ENCODE results near the gene FADS1. TPM values are rescaled to one million over a fixed set of nuclear protein-coding genes. Genes with fewer than 3 reads are reported as not detected.

Gene FADS1
- total and polyA plus RNA-seq, 7 experiments from 2014 or later = 0.62 to 52.1 (median 2.6) TPM; not detected in 1

GRCh38 chr11:61828379-61828628 lies 11.5 kb upstream of the FADS1 start:
- H3K36me3 ChIP-seq (ENCODE audit: control insufficient read depth in 2 of 3, insufficient read depth in 3 of 3, low read length in 3 of 3) = no peaks in the 10 kb centered on the region
- ChIA-PET POLR2A (no interaction called here), CTCF (interaction anchor here (1.3 kb wide), 1 partner anchor 10 kb away, joined by 3 read pairs; no protein-coding TSS in a partner anchor)
- ATAC-seq = no peak
- H3K4me3 ChIP-seq (ENCODE audit: low read length) = peak overlapping the region; percentile 64
- peaks cover 0 to 41% (median 25%) of the 10 kb centered on the region in 5 donors for H3K27me3 Mint-ChIP-seq
- no peaks in the 10 kb centered on the region for H3K9me3 ChIP-seq (ENCODE audit: control insufficient read depth in 2 of 3, low read length in 3 of 3)
- peak overlapping the region; percentile 43 for H3K27ac ChIP-seq (ENCODE audit: low read depth, low read length)
- intact Hi-C loops (cut with micrococcal nuclease) = loop anchor here (1.0 to 5.0 kb wide), 2 partner anchors 36 to 64 kb away; partner anchors contain the start of genes FEN1 (in 2 of the 2), TMEM258 (in 2 of the 2) and FADS3 (in 1 of the 2)
- peaks cover 5 to 11% of the 10 kb centered on the region in 2 donors for H3K4me1 ChIP-seq (ENCODE audit: control insufficient read depth in 2 of 2, insufficient read depth in 2 of 2, low read length in 2 of 2)
- H3K9me3 Mint-ChIP-seq = peaks cover 0 to 3% (median 0%) of the 10 kb centered on the region in 11 donors
- no peak for DNase-seq
- no peaks in the 10 kb centered on the region for H3K27me3 ChIP-seq (ENCODE audit: control insufficient read depth in 2 of 2, insufficient read depth in 2 of 2, low read length in 2 of 2)
- peaks cover 12 to 56% (median 22%) of the 10 kb centered on the region in 7 donors for H3K4me1 Mint-ChIP-seq
- peak overlapping the region; percentile 77 to 91 (median 84) for H3K4me3 Mint-ChIP-seq
- H3K36me3 Mint-ChIP-seq = peaks cover 0 to 12% (median 3%) of the 10 kb centered on the region in 5 donors
- H3K27ac Mint-ChIP-seq = peak overlapping the region in 2 of 9 donors; percentile 81 to 93

DNA sequence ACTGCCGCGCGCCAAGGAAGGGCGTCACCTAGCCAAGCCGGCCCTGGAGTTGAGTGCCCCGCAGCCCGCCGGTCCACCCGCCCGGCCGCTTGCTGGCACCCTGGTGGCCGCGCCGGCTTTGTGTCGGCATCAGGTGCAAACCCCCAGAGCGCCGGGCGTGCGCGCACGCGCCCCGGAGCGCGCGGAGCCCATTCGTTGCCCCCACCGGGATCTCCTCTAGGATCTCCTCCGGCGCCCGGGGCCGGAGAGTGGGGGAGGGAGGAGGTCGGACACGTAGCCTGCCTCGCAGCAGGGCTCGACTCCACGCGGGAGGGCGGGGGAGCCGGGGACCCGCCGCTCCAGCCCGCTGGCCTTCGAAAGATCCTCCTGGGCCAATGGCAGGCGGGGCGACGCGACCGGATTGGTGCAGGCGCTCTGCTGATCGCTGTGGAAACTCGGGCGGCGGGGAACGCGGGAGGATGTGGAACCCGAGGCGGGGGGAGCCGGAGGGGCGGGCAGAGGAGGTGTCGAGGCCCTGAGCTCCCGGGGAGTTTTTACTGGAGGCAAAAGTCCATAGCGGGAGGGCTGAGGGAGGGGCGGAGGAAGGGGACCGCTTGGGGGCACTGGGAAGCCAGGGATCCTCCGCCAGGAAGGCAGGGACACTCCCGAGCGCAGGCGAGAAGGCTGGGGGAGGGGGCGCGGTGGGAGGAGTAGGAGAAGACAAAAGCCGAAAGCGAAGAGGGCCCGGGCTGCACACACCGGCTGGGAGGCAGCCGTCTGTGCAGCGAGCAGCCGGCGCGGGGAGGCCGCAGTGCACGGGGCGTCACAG lies 11.0 kb upstream of the FADS1 start, which contains the start of gene FADS2:
Gene FADS2 (plus strand): TSS at position 730 of the 808 bp plus-strand sequence. CDS start 91 bp downstream, outside the sequence.
- H3K4me3 ChIP-seq (ENCODE audit: low read length) = peak within 1 kb of the TSS; percentile 64
- H3K27me3 ChIP-seq (ENCODE audit: control insufficient read depth in 2 of 2, insufficient read depth in 2 of 2, low read length in 2 of 2) = no peaks in the 10 kb centered on the region
- H3K4me1 Mint-ChIP-seq = peaks cover 10 to 51% (median 21%) of the 10 kb centered on the region in 7 donors
- H3K4me1 ChIP-seq (ENCODE audit: control insufficient read depth in 2 of 2, insufficient read depth in 2 of 2, low read length in 2 of 2) = peaks cover 5 to 11% of the 10 kb centered on the region in 2 donors
- H3K9me3 ChIP-seq (ENCODE audit: control insufficient read depth in 2 of 3, low read length in 3 of 3) = no peaks in the 10 kb centered on the region
- ChIA-PET POLR2A (no interaction called here), CTCF (interaction anchor here (0.6 to 1.3 kb wide), 2 partner anchors 10 to 510 kb away, joined by 3 read pairs; no protein-coding TSS in a partner anchor)
- H3K9me3 Mint-ChIP-seq = peaks cover 0 to 3% (median 0%) of the 10 kb centered on the region in 11 donors
- intact Hi-C loops (cut with micrococcal nuclease) = loop anchor here (1.0 to 5.0 kb wide), 4 partner anchors 10 to 65 kb away; partner anchors contain the start of genes FADS1 (in 2 of the 2), FEN1 (in 2 of the 2), TMEM258 (in 2 of the 2) and FADS3 (in 1 of the 2)
- peaks cover 0 to 38% (median 24%) of the 10 kb centered on the region in 5 donors for H3K27me3 Mint-ChIP-seq
- peak within 1 kb of the TSS in 4 of 9 donors; percentile 14 to 93 (median 80) for H3K27ac Mint-ChIP-seq
- peaks cover 0 to 17% (median 3%) of the 10 kb centered on the region in 5 donors for H3K36me3 Mint-ChIP-seq
- DNase-seq (peak; percentile 44 to 94 (median 65)), ATAC-seq (peak; percentile 92)
- peak within 1 kb of the TSS; percentile 43 for H3K27ac ChIP-seq (ENCODE audit: low read depth, low read length)
- H3K36me3 ChIP-seq (ENCODE audit: control insufficient read depth in 2 of 3, insufficient read depth in 3 of 3, low read length in 3 of 3) = no peaks in the 10 kb centered on the region
- peak within 1 kb of the TSS; percentile 77 to 91 (median 84) for H3K4me3 Mint-ChIP-seq

GRCh38 chr11:61826930-61827570 lies 10.2 kb upstream of the FADS1 start:
- Mint-ChIP-seq H3K4me1 (peaks cover 10 to 44% (median 17%) of the 10 kb centered on the region in 7 donors), H3K4me3 (peak overlapping the region; percentile 64 to 91 (median 82)), H3K9me3 (peaks cover 0 to 3% (median 0%) of the 10 kb centered on the region in 11 donors), H3K27ac (peak overlapping the region in 3 of 9 donors; percentile 73 to 93 (median 86)), H3K27me3 (peaks cover 0 to 34% (median 23%) of the 10 kb centered on the region in 5 donors), H3K36me3 (peaks cover 0 to 17% (median 3%) of the 10 kb centered on the region in 5 donors)
- peak overlapping the region; percentile 43 for H3K27ac ChIP-seq (ENCODE audit: low read depth, low read length)
- ChIA-PET POLR2A (no interaction called here), CTCF (no interaction called here)
- ATAC-seq = peak; percentile 26
- H3K9me3 ChIP-seq (ENCODE audit: control insufficient read depth in 2 of 3, low read length in 3 of 3) = no peaks in the 10 kb centered on the region
- no peaks in the 10 kb centered on the region for H3K36me3 ChIP-seq (ENCODE audit: control insufficient read depth in 2 of 3, insufficient read depth in 3 of 3, low read length in 3 of 3)
- H3K27me3 ChIP-seq (ENCODE audit: control insufficient read depth in 2 of 2, insufficient read depth in 2 of 2, low read length in 2 of 2) = no peaks in the 10 kb centered on the region
- H3K4me1 ChIP-seq (ENCODE audit: control insufficient read depth in 2 of 2, insufficient read depth in 2 of 2, low read length in 2 of 2) = peaks cover 5 to 11% of the 10 kb centered on the region in 2 donors
- DNase-seq = no peak
- intact Hi-C loops (cut with micrococcal nuclease) = loop anchor here (1.0 to 5.0 kb wide), 3 partner anchors 10 to 65 kb away; partner anchors contain the start of genes FADS1 (in 2 of the 2) and FADS3 (in 1 of the 2)
- H3K4me3 ChIP-seq (ENCODE audit: low read length) = peak overlapping the region; percentile 64

DNA sequence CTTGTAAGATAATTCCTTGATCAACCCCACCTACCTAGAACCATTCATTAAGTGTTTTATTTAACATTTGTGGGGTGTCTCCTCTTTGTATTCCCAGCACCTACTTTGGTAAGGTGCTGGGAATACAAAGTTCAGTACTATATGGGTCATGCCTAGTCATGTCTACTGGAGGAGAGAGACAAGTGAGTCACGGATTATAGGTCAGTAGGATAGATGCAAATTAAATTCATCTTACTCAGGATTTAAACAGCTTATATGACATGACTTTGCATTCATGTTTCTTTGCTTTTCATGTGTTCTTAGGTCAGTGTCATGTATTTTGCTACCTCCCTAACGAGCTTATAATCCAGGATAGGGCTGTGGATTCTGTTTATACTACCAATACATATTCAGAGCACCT lies 3.4 kb upstream of the FADS1 start:
- Mint-ChIP-seq H3K4me1 (peaks cover 0 to 16% (median 12%) of the 10 kb centered on the region in 7 donors), H3K36me3 (peaks cover 0 to 12% (median 0%) of the 10 kb centered on the region in 5 donors), H3K4me3 (no peak overlapping the region), H3K27ac (no peak overlapping the region), H3K9me3 (peaks cover 0 to 2% (median 0%) of the 10 kb centered on the region in 11 donors), H3K27me3 (peaks cover 0 to 9% (median 3%) of the 10 kb centered on the region in 5 donors)
- Histone ChIP-seq H3K4me1 (ENCODE audit: control insufficient read depth in 2 of 2, insufficient read depth in 2 of 2, low read length in 2 of 2) (peaks cover 7 to 8% of the 10 kb centered on the region in 2 donors), H3K36me3 (ENCODE audit: control insufficient read depth in 2 of 3, insufficient read depth in 3 of 3, low read length in 3 of 3) (no peaks in the 10 kb centered on the region), H3K4me3 (ENCODE audit: low read length) (no peak overlapping the region), H3K9me3 (ENCODE audit: control insufficient read depth in 2 of 3, low read length in 3 of 3) (no peaks in the 10 kb centered on the region), H3K27ac (ENCODE audit: low read depth, low read length) (no peak overlapping the region), H3K27me3 (ENCODE audit: control insufficient read depth in 2 of 2, insufficient read depth in 2 of 2, low read length in 2 of 2) (peaks cover 0 to 10% of the 10 kb centered on the region in 2 donors)
- no peak for DNase-seq
- ChIA-PET POLR2A (interaction anchor here (0.8 kb wide), 1 partner anchor 147 kb away, joined by 3 read pairs; no protein-coding TSS in a partner anchor), CTCF (no interaction called here)
- ATAC-seq = no peak
- intact Hi-C loops (cut with micrococcal nuclease) = no loop called here

DNA sequence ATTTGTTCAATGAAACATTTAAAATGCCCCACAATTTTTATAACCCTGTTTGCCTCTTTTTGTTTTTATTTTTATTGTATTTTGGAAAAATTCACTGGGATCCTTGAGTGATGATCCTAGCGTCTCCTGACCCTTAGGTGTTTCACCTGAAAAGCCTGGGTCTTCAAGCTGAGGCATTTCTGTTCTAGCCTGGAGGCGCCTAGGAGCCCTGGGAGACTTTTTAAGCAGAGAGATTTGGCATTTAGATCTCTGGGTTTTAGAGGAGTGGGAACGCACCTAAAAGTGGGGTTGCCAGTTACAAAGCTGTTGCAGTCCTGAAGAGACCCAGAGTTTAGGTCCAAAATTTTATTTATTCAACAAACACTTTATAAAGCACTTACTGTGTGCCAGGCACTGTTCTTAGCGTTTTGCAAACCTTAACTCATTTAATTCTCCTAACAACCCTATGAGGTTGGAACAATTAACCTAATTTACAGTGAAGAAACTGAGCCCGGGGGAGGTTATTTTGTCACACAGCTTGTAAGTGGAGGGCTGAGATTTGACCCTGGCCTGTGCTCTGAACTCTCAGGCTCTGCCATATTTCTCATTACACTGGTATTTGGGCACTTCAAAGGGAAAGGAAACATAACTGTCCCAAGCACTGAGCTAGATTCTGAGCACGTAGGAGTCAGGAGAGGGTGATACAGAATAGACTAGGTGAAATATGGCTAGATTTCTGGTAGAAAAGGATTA lies 834 bp upstream of the FADS1 start:
- peaks cover 0 to 10% of the 10 kb centered on the region in 2 donors for H3K27me3 ChIP-seq (ENCODE audit: control insufficient read depth in 2 of 2, insufficient read depth in 2 of 2, low read length in 2 of 2)
- H3K4me3 ChIP-seq (ENCODE audit: low read length) = no peak overlapping the region
- H3K27ac ChIP-seq (ENCODE audit: low read depth, low read length) = no peak overlapping the region
- no peaks in the 10 kb centered on the region for H3K36me3 ChIP-seq (ENCODE audit: control insufficient read depth in 2 of 3, insufficient read depth in 3 of 3, low read length in 3 of 3)
- Mint-ChIP-seq H3K36me3 (peaks cover 0 to 23% (median 0%) of the 10 kb centered on the region in 5 donors), H3K9me3 (peaks cover 0 to 1% (median 0%) of the 10 kb centered on the region in 11 donors), H3K4me1 (peaks cover 0 to 24% (median 19%) of the 10 kb centered on the region in 7 donors), H3K27ac (peak overlapping the region in 2 of 9 donors; percentile 49 to 84), H3K27me3 (peaks cover 3 to 27% (median 12%) of the 10 kb centered on the region in 5 donors), H3K4me3 (peak overlapping the region; percentile 74 to 93 (median 84))
- no peaks in the 10 kb centered on the region for H3K9me3 ChIP-seq (ENCODE audit: control insufficient read depth in 2 of 3, low read length in 3 of 3)
- intact Hi-C loops (cut with micrococcal nuclease) = loop anchor here (1.0 to 5.0 kb wide), 2 partner anchors 10 to 150 kb away; partner anchors contain the start of gene FTH1 (in 1 of the 2)
- POLR2A ChIA-PET = interaction anchor here (1.1 kb wide), 1 partner anchor 14 kb away, joined by 3 read pairs; no protein-coding TSS in a partner anchor
- H3K4me1 ChIP-seq (ENCODE audit: control insufficient read depth in 2 of 2, insufficient read depth in 2 of 2, low read length in 2 of 2) = peaks cover 8 to 12% of the 10 kb centered on the region in 2 donors
- no peak for DNase-seq
- ATAC-seq = no peak
- CTCF ChIA-PET = interaction anchor here (0.9 to 1.0 kb wide), 2 partner anchors 11 to 21 kb away, joined by 3 read pairs; no protein-coding TSS in a partner anchor

Data from naive thymus-derived CD4-positive, alpha-beta T cell (primary cell).